Transverse colon (tissue), 4 donors: ENCODE results near the gene FDX1. TPM values are rescaled to one million over a fixed set of nuclear protein-coding genes. Genes with fewer than 3 reads are reported as not detected.

ENCODE experiments used
- DNase-seq: peaks from one replicate; pipeline ENCODE4 v3.0.0-alpha.2; 2019
- H3K27ac ChIP-seq, 4 donors: fragments of 200-600 bp; sonication (generic); 2 replicates each; pipeline ENCODE4 v1.5.1; 2016 to 2018; ENCODE audit warnings: inconsistent platforms in 4 of 4
- H3K27me3 ChIP-seq: fragments of 200-600 bp; sonication (generic); 2 replicates; pipeline ENCODE4 v1.5.1; 2017; ENCODE audit warnings: inconsistent platforms
- H3K36me3 ChIP-seq, 4 donors: fragments of 200-600 bp; sonication (generic); 2 replicates each; pipeline ENCODE4 v1.5.1; 2017 to 2019; ENCODE audit warnings: inconsistent platforms in 4 of 4
- H3K4me1 ChIP-seq, 4 donors: fragments of 200-600 bp; sonication (generic); 2 replicates each; pipeline ENCODE4 v1.5.1; 2017 to 2020; ENCODE audit warnings: inconsistent platforms in 4 of 4
- H3K4me3 ChIP-seq, 4 donors: fragments of 200-600 bp; sonication (generic); 1 replicate in 1 of 4; 2 replicates in 3 of 4; pipeline versions ENCODE4 v1.5.1 to v1.6.1; 2017 to 2019; ENCODE audit warnings: inconsistent platforms in 4 of 4
- H3K9me3 ChIP-seq, 2 donors: fragments of 200-600 bp; sonication (generic); 2 replicates each; pipeline ENCODE4 v1.5.1; 2017 to 2019; ENCODE audit warnings: inconsistent platforms in 2 of 2
- EP300 ChIP-seq: sonication (generic); formaldehyde crosslinking; IDR thresholded peaks from one replicate; pipeline ENCODE4 v1.6.1; 2017; ENCODE audit warnings: antibody characterized with exemption, low read depth
- POLR2A ChIP-seq: fragments of 450-650 bp; IDR thresholded peaks from one replicate; pipeline ENCODE4 v1.6.1; 2016; ENCODE audit warnings: antibody characterized with exemption, mild to moderate bottlenecking, moderate library complexity
- POLR2AphosphoS5 ChIP-seq, 3 donors: sonication (generic); formaldehyde crosslinking; IDR thresholded peaks; one replicate each; pipeline ENCODE4 v1.6.1; 2016; ENCODE audit warnings: antibody characterized with exemption in 3 of 3
- WGBS, 2 donors: methylation state at CpG; one replicate each; pipeline ENCODE4 v1.1.5; 2018; ENCODE audit warnings: low coverage in 1 of 2; 5-methylcytosine and 5-hydroxymethylcytosine counted together
- in situ Hi-C, 4 donors: fragments of 200-750 bp; cut with MboI; loops; one replicate each; pipeline versions ENCODE4 v1.15.0 to v1.15.1; 2017; ENCODE audit warnings: low sequenced_read_pairs in 3 of 4, low pct_ligation_motif_present in 1 of 4, low pct_unique_long_range_greater_than_20kb in 1 of 4
- intact Hi-C: fragments of 100-400 bp; cut with DNase I; formaldehyde crosslinking; loops from one replicate; pipeline ENCODE4 v1.15.1; 2023; ENCODE audit warnings: low total_unique reads
- total RNA-seq, 4 donors: library from RNA; depleted of rRNA; stranded (reverse); fragments of >200 nt; gene quantifications; one replicate each; pipeline ENCODE4 v1.1.0, GENCODE V29; 2016
- TF ChIP-seq, protein P1 (sequence below), 5 experiments: fragments of 200-600 bp in 3 of 5; fragments of 450-650 bp in 2 of 5; sonication (generic) in 3 of 5; IDR thresholded peaks; 1 replicate in 2 of 5; 2 replicates in 3 of 5; pipeline ENCODE4 v1.5.1; 2016 to 2017; ENCODE audit warnings: antibody characterized with exemption in 5 of 5, inconsistent platforms in 3 of 5, mild to moderate bottlenecking in 2 of 5, moderate library complexity in 1 of 5

The FDX1 gene
- total RNA-seq, 4 donors from 2014 or later: 25.4 to 28.9 (median 26.8) TPM

DNA sequence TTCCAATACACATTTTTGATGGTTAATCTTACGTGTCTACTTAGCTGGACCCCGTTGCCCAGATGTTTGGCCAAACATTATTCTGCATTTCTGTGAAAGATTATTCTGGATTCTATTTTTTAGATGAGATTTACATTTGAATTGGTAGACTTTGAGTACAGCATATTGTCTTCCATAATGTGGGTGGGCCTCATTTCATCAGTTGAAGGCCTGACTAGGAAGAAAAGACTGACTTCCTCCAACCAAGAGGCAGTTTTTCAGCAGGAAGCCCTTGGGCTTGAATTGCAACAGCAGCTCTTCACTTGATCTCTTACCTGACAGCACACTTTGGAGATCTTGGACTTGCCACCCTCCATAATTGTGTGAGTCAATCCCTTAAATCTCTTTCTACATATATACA lies 58.7 kb downstream of the FDX1 start:
- in situ Hi-C loops (no loop called here), intact Hi-C loops (no loop called here)
- no peaks in the 10 kb centered on the region for H3K9me3 ChIP-seq
- no peak for DNase-seq
- WGBS, 2 donors: 46 to 48% methylated on average over 2 of the region's 2 CpGs
- H3K4me3 ChIP-seq: no peak overlapping the region
- no peaks in the 10 kb centered on the region for H3K27me3 ChIP-seq
- H3K36me3 ChIP-seq: no peaks in the 10 kb centered on the region
- no peaks in the 10 kb centered on the region for H3K4me1 ChIP-seq
- TF ChIP-seq, protein P1, sequence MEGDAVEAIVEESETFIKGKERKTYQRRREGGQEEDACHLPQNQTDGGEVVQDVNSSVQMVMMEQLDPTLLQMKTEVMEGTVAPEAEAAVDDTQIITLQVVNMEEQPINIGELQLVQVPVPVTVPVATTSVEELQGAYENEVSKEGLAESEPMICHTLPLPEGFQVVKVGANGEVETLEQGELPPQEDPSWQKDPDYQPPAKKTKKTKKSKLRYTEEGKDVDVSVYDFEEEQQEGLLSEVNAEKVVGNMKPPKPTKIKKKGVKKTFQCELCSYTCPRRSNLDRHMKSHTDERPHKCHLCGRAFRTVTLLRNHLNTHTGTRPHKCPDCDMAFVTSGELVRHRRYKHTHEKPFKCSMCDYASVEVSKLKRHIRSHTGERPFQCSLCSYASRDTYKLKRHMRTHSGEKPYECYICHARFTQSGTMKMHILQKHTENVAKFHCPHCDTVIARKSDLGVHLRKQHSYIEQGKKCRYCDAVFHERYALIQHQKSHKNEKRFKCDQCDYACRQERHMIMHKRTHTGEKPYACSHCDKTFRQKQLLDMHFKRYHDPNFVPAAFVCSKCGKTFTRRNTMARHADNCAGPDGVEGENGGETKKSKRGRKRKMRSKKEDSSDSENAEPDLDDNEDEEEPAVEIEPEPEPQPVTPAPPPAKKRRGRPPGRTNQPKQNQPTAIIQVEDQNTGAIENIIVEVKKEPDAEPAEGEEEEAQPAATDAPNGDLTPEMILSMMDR (IDR thresholded peaks at IDR 0.05): no peak
- no peak for TF ChIP-seq POLR2A
- no peak for TF ChIP-seq POLR2AphosphoS5 (IDR thresholded peaks at IDR 0.05)
- TF ChIP-seq EP300: no peak
- H3K27ac ChIP-seq: no peak overlapping the region

DNA sequence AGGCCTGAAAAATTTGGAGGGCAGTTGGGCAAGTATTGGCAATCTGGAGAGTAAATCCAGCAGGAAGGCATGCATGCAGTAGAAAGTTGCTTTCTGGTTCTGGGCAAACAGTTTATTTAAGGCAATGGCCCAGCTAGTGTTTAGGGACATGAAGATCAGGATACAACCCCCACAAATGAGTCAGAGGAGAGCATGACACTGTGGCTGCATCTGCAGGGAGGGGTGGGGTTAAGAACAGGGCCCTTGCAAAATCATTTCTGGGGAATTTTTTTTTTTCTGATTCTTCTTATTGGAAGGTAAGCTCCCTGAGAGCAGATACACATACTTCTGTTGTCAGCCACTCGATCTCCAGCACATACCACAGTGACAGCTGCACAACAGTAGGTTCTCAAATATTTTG lies 61.1 kb downstream of the FDX1 start:
- Histone ChIP-seq H3K27ac (no peak overlapping the region), H3K36me3 (no peaks in the 10 kb centered on the region), H3K4me1 (no peaks in the 10 kb centered on the region), H3K4me3 (no peak overlapping the region), H3K9me3 (no peaks in the 10 kb centered on the region), H3K27me3 (no peaks in the 10 kb centered on the region)
- intact Hi-C loops: no loop called here
- WGBS, 2 donors: 71 to 100% methylated on average over 1 of the region's 1 CpG
- DNase-seq: no peak
- in situ Hi-C loops: no loop called here
- TF ChIP-seq, protein P1 (IDR thresholded peaks at IDR 0.05): no peak
- no peak for TF ChIP-seq EP300
- TF ChIP-seq POLR2AphosphoS5 (IDR thresholded peaks at IDR 0.05): no peak
- no peak for TF ChIP-seq POLR2A

- Histone ChIP-seq H3K4me1 (no peaks in the 10 kb centered on the region), H3K27me3 (no peaks in the 10 kb centered on the region), H3K4me3 (no peak overlapping the region), H3K27ac (no peak overlapping the region), H3K9me3 (no peaks in the 10 kb centered on the region), H3K36me3 (no peaks in the 10 kb centered on the region)
- 61 to 73% methylated on average over 5 to 7 of the region's 7 CpGs for WGBS, 2 donors
- TF ChIP-seq POLR2AphosphoS5 (IDR thresholded peaks at IDR 0.05) (no peak), EP300 (no peak), POLR2A (no peak)
- TF ChIP-seq, protein P1 (IDR thresholded peaks at IDR 0.05): no peak
- intact Hi-C loops: no loop called here
- in situ Hi-C loops: no loop called here
- no peak for DNase-seq
These were observed 62.0 kb downstream of the FDX1 start for GRCh38 chr11:110491577-110492320.

- 68 to 100% methylated on average over 1 of the region's 1 CpG for WGBS, 2 donors
- in situ Hi-C loops: no loop called here
- Histone ChIP-seq H3K36me3 (no peaks in the 10 kb centered on the region), H3K4me1 (no peaks in the 10 kb centered on the region), H3K4me3 (no peak overlapping the region), H3K9me3 (no peaks in the 10 kb centered on the region), H3K27me3 (no peaks in the 10 kb centered on the region), H3K27ac (no peak overlapping the region)
- DNase-seq: no peak
- intact Hi-C loops: no loop called here
- TF ChIP-seq, protein P1 (IDR thresholded peaks at IDR 0.05): no peak
- TF ChIP-seq EP300: no peak
- no peak for TF ChIP-seq POLR2AphosphoS5 (IDR thresholded peaks at IDR 0.05)
- TF ChIP-seq POLR2A: no peak
These were observed 62.6 kb downstream of the FDX1 start for GRCh38 chr11:110492321-110492685.
